Nephron progenitor cell (in vitro differentiated cells): Measurements from ENCODE around the gene EFCAB5.
A peak's percentile ranks its signal among the peaks of the same experiment; 100 is the strongest.

Experiments used
- DNase-seq: peaks from one replicate; pipeline ENCODE4 v3.0.0; 2021
- H3K27ac Mint-ChIP-seq: 2 replicates; pipeline ENCODE4 v1.8.0; 2021; ENCODE audit warnings: mild to moderate bottlenecking, moderate library complexity, mixed read lengths
- H3K27me3 Mint-ChIP-seq: 2 replicates; pipeline ENCODE4 v1.8.0; 2021; ENCODE audit warnings: mild to moderate bottlenecking, low read depth, mixed read lengths; ENCODE audit not compliant: poor library complexity
- H3K36me3 Mint-ChIP-seq: 2 replicates; pipeline ENCODE4 v1.8.0; 2021; ENCODE audit warnings: low read depth, mixed read lengths
- H3K4me1 Mint-ChIP-seq: 2 replicates; pipeline ENCODE4 v1.8.0; 2021; ENCODE audit warnings: mixed read lengths
- H3K4me3 Mint-ChIP-seq: 2 replicates; pipeline ENCODE4 v1.8.0; 2021; ENCODE audit warnings: mild to moderate bottlenecking, moderate library complexity, mixed read lengths
- H3K9me3 Mint-ChIP-seq: 2 replicates; pipeline ENCODE4 v1.8.0; 2021; ENCODE audit warnings: mild to moderate bottlenecking, moderate library complexity, mixed read lengths
- TF ChIP-seq, protein P1 (sequence below): fragments of 200-600 bp; sonication (generic); IDR thresholded peaks from 2 replicates; pipeline ENCODE4 v1.5.0; 2021; ENCODE audit warnings: antibody characterized with exemption

Gene EFCAB5

DNA sequence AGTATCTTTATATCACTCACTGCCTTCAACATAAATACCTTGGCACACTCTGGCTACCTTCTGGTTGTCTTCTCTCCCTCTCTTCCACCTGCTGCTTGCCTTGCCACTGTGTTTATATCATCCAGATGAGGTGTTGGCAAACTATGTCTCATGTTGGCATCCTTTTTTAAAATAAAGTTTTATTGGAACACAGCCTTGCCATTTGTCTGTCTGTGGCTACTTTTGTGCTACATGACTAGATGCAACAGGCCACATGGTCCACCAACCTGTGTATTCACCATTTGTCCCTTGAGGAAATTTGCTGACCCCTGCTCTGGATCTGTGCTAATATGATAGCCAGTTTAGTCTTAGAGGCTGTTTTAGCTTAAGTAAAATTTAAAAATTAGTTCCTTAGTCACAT lies 212.0 kb downstream of the EFCAB5 start:
- Mint-ChIP-seq H3K4me1 (no peaks in the 10 kb centered on the region), H3K27ac (peak overlapping the region; percentile 53), H3K4me3 (no peak overlapping the region), H3K27me3 (no peaks in the 10 kb centered on the region), H3K9me3 (peaks cover 15% of the 10 kb centered on the region), H3K36me3 (peaks cover 85% of the 10 kb centered on the region)
- TF ChIP-seq, protein P1, sequence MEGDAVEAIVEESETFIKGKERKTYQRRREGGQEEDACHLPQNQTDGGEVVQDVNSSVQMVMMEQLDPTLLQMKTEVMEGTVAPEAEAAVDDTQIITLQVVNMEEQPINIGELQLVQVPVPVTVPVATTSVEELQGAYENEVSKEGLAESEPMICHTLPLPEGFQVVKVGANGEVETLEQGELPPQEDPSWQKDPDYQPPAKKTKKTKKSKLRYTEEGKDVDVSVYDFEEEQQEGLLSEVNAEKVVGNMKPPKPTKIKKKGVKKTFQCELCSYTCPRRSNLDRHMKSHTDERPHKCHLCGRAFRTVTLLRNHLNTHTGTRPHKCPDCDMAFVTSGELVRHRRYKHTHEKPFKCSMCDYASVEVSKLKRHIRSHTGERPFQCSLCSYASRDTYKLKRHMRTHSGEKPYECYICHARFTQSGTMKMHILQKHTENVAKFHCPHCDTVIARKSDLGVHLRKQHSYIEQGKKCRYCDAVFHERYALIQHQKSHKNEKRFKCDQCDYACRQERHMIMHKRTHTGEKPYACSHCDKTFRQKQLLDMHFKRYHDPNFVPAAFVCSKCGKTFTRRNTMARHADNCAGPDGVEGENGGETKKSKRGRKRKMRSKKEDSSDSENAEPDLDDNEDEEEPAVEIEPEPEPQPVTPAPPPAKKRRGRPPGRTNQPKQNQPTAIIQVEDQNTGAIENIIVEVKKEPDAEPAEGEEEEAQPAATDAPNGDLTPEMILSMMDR = no peak
- no peak for DNase-seq

DNA sequence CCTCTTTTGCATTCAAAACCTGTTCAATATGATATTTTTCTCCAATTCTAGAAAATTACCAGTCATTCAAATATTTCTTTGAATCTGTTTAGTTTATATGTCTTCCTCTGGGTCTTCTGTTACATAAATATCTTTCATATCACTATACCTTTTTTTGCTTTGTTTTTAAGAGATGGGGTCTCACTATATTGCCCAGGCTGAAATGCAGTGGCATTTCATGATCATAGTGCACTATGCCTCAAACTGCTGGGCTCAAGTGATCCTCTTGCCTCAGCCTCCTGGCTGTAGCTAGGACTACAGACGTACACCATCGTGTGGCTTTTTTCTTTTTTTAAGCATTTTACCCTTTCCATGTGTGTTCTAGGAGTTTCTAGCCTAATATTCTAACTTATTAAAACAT lies 214.0 kb downstream of the EFCAB5 start:
- Mint-ChIP-seq H3K27me3 (no peaks in the 10 kb centered on the region), H3K9me3 (peaks cover 34% of the 10 kb centered on the region), H3K36me3 (peaks cover 86% of the 10 kb centered on the region), H3K4me1 (no peaks in the 10 kb centered on the region), H3K4me3 (no peak overlapping the region), H3K27ac (no peak overlapping the region)
- TF ChIP-seq, protein P1 = no peak
- no peak for DNase-seq
